VCaP (cell line): ENCODE results near the gene FREM1.

Source experiments
- H3K27ac ChIP-seq: fragments of 450-650 bp; 2 replicates; pipeline ENCODE4 v1.5.1; 2017
- TF ChIP-seq, protein P1 (sequence below): fragments of 450-650 bp; conservative IDR thresholded peaks from 2 replicates; pipeline ENCODE4 v1.5.1; 2017; ENCODE audit warnings: mild to moderate bottlenecking, moderate library complexity

Gene FREM1

DNA sequence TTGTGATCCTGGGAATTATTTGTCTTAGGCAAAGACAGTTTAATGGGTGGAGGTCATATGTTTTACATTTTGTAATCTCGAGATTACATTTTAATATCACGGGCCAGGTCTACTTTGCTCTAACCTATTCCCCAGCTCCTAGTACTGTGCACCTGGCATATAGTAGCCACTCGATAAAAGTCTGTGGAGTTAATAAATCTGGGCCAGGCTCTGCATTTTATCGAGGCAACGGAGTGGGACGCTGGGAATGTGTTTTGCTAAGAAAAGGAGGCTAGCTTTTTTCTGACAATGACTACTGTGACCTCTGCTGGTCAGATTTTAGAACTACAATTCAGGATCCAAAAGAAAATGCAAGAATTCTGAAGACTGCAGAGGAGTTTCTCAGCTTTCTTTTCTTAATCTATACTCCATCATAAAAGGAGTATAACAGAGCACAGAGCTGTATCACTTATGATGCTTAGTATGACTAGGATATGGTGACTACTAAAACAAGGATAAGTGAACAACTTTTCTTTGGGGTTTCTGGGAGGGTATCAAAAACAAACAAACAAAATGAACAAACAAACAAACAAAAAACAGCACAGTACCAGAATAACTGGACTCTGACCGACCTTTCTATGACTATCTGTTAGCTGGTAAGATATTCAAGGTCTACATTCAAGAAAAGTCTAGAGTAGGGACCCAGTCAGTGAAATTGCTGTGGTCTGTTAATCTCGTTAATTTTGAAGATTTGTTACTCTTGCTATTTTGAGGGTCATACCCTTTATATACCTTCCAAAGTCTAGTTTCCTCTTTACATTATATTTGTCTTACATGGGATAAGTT, 141.6 kb downstream of the FREM1 start:
- no peak overlapping the region for H3K27ac ChIP-seq
- TF ChIP-seq, protein P1, sequence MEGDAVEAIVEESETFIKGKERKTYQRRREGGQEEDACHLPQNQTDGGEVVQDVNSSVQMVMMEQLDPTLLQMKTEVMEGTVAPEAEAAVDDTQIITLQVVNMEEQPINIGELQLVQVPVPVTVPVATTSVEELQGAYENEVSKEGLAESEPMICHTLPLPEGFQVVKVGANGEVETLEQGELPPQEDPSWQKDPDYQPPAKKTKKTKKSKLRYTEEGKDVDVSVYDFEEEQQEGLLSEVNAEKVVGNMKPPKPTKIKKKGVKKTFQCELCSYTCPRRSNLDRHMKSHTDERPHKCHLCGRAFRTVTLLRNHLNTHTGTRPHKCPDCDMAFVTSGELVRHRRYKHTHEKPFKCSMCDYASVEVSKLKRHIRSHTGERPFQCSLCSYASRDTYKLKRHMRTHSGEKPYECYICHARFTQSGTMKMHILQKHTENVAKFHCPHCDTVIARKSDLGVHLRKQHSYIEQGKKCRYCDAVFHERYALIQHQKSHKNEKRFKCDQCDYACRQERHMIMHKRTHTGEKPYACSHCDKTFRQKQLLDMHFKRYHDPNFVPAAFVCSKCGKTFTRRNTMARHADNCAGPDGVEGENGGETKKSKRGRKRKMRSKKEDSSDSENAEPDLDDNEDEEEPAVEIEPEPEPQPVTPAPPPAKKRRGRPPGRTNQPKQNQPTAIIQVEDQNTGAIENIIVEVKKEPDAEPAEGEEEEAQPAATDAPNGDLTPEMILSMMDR = peak; percentile 82

DNA sequence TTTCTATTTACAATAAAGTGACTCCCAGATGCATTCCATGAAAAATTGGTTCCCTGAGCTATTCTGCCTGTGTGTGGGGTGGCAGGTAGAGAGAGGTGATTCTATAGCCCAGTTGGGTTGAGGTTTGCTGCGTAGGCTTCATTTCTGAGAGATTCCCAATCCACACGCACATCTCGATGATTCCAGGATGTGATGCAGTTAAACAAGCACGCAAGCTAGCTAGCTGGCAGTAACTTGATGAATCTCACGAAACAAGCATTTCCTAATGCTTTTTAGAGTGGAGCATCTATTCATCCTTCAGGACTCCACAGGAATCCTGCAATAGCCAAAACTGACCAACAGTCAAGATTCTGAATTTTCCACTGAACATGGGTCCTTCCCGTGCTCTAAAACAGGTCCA, 143.9 kb downstream of the FREM1 start:
- no peak overlapping the region for H3K27ac ChIP-seq
- TF ChIP-seq, protein P1 = no peak

DNA sequence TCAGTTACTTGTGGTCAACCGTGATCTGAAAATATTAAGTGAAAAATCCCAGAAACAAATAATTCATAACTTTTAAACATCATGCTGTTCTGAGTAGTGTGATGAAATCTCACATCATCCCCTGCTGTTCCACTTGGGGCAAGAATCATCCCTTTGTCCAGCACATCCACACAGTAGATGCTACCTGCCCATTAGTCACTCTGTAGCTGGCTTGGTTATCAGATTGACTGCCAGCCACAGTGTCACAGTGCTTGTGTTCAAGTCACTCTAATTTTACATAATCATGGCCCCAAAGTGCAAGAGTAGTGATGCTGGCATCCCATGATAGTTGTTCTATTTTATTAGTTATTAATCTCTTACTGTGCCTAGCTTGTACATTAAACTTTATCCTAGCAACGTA, 148.6 kb downstream of the FREM1 start:
- no peak overlapping the region for H3K27ac ChIP-seq
- TF ChIP-seq, protein P1 = no peak

DNA sequence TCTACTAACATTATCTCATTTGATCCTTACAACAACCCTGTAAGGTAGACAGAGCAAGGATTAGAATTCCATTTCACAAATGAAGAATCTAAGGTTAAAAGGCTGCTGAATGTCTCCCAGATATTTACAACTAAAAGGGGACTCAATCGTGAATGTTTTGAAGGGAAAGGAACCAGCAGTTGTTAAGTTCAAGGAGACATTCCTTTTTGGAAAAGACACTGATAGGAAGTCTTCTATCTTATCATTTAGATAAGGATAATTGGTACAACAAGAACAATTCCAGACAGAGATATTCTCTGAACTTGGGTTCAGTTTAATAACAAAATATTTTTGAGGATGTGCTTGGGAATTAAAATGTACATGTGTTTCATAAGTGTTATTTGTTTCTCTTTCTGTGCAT, 150.2 kb downstream of the FREM1 start:
- TF ChIP-seq, protein P1 = no peak
- no peak overlapping the region for H3K27ac ChIP-seq

DNA sequence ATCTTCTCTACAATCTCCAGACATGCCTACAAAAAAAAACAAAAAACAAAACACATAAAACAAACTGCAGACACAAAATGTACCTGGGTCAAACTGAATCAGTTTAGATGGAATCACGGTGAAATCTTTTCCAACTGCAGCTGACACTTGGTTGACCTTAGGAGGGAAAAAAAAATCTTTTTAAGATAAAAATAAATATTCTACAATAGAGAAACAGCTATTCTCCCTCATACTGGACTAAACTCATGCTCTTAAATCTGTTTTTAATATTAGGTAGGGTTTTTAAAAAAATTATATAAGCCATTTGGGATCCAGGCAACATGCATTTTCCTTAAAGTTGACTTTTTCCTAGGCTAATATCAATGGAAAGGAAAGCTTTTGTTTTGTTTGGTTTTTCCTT, 153.9 kb downstream of the FREM1 start:
- H3K27ac ChIP-seq = no peak overlapping the region
- TF ChIP-seq, protein P1 = no peak

DNA sequence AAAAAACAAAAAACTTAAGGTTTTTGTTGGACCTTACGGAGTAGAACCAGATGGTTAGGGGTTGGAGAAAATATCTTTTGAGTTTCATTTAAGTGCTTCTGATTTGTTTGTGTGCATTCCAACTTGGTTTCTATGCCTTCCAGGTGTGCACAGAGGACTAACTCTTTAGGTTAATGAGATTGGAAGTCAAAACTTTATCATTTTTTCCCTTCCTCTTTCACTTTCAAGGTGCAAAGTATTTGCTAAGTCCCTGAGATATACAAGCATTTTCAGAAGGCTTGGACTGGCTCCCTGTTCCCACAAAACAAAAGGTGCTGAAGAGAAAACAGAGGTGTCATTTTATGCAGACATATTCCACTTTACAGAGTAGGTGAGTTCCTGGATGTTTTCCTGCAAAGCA, 157.4 kb downstream of the FREM1 start:
- no peak overlapping the region for H3K27ac ChIP-seq
- TF ChIP-seq, protein P1 = no peak

DNA sequence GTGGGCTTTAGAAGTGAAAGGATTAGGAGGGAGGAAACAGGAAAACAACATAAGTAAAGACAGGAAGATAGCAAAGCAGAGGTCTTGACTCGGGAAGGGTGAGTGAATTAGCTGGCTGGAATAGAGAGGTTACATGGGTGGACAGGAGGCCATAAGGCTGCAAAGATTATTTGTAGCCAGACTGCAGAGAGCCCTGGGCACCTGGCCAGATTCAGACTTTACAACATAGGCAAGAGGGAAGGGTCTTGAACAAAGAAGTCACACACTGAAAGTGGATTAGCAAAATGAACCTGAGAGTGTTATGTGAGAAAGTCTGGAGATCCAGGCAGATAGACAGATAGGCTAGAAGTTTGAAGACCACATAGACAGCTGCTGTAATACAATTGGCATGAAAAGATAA, 158.0 kb downstream of the FREM1 start:
- TF ChIP-seq, protein P1 = no peak
- H3K27ac ChIP-seq = no peak overlapping the region
